Measurements from ENCODE around the gene MAP4K3.

GRCh38 chr2:39451954-39452353, 14.9 kb upstream of the MAP4K3 start:
- no peak for TF ChIP-seq EZH2 (IDR thresholded peaks at IDR 0.05; ENCODE audit: insufficient read depth, low read length)
- no peak for TF ChIP-seq CTCF (IDR thresholded peaks at IDR 0.05; ENCODE audit: insufficient read depth, low read depth, low read length)

Data from astrocyte (in vitro differentiated cells and primary cell).